ENCODE measurements around the gene CTTN.

The CTTN gene

GRCh38 chr11:70418130-70418529 lies 19.8 kb downstream of the CTTN start:
- DNase-seq (ENCODE audit: low spot score) = no peak
- H3K27ac ChIP-seq = no peak overlapping the region
- POLR2A ChIA-PET (ENCODE audit: low non-redundant PET) = no interaction called here
- CTCF ChIA-PET = interaction anchor here (0.6 kb wide), 1 partner anchor 147 kb away, joined by 5 read pairs; no protein-coding TSS in a partner anchor
- no peak for TF ChIP-seq CTCF (conservative IDR thresholded peaks at IDR 0.05; ENCODE audit: low read depth)

- ChIA-PET POLR2A (ENCODE audit: low non-redundant PET) (no interaction called here), CTCF (no interaction called here)
- TF ChIP-seq CTCF (conservative IDR thresholded peaks at IDR 0.05; ENCODE audit: low read depth) = no peak
- no peak overlapping the region for H3K27ac ChIP-seq
- no peak for DNase-seq (ENCODE audit: low spot score)
These were observed 21.1 kb downstream of the CTTN start for GRCh38 chr11:70419307-70420007.

GRCh38 chr11:70420008-70420464 lies 21.7 kb downstream of the CTTN start:
- POLR2A ChIA-PET (ENCODE audit: low non-redundant PET) = no interaction called here
- CTCF ChIA-PET = no interaction called here
- no peak for TF ChIP-seq CTCF (conservative IDR thresholded peaks at IDR 0.05; ENCODE audit: low read depth)
- no peak for DNase-seq (ENCODE audit: low spot score)
- H3K27ac ChIP-seq = no peak overlapping the region

- POLR2A ChIA-PET (ENCODE audit: low non-redundant PET) = no interaction called here
- DNase-seq (ENCODE audit: low spot score) = no peak
- TF ChIP-seq CTCF (conservative IDR thresholded peaks at IDR 0.05; ENCODE audit: low read depth) = no peak
- CTCF ChIA-PET = no interaction called here
- no peak overlapping the region for H3K27ac ChIP-seq
These were observed 22.2 kb downstream of the CTTN start for GRCh38 chr11:70420496-70420895.

GRCh38 chr11:70421123-70421522 lies 22.8 kb downstream of the CTTN start:
- H3K27ac ChIP-seq = no peak overlapping the region
- POLR2A ChIA-PET (ENCODE audit: low non-redundant PET) = no interaction called here
- DNase-seq (ENCODE audit: low spot score) = no peak
- no peak for TF ChIP-seq CTCF (conservative IDR thresholded peaks at IDR 0.05; ENCODE audit: low read depth)
- CTCF ChIA-PET = no interaction called here

GRCh38 chr11:70422692-70423522 lies 24.6 kb downstream of the CTTN start:
- TF ChIP-seq CTCF (conservative IDR thresholded peaks at IDR 0.05; ENCODE audit: low read depth) = no peak
- ChIA-PET POLR2A (ENCODE audit: low non-redundant PET) (no interaction called here), CTCF (interaction anchor here (1.0 kb wide), 1 partner anchor 44 kb away, joined by 3 read pairs; no protein-coding TSS in a partner anchor)
- no peak for DNase-seq (ENCODE audit: low spot score)
- H3K27ac ChIP-seq = no peak overlapping the region
